Neural progenitor cell (in vitro differentiated cells): ENCODE measurements around the gene CDHR2.

Source experiments
- EZH2 ChIP-seq: fragments of 200-600 bp; sonication (generic); IDR thresholded peaks from 2 replicates; pipeline ENCODE4 v1.6.1; 2017; ENCODE audit warnings: antibody characterized with exemption, mild to moderate bottlenecking, moderate library complexity
- EZH2phosphoT487 ChIP-seq: fragments of 200-600 bp; sonication (generic); IDR thresholded peaks from 2 replicates; pipeline ENCODE4 v1.6.1; 2017; ENCODE audit warnings: antibody characterized with exemption
- TF ChIP-seq, protein P1 (sequence below): fragments of 200-600 bp; sonication (generic); IDR thresholded peaks from 2 replicates; pipeline ENCODE4 v1.5.1; 2017; ENCODE audit warnings: antibody characterized with exemption, mild to moderate bottlenecking

DNA sequence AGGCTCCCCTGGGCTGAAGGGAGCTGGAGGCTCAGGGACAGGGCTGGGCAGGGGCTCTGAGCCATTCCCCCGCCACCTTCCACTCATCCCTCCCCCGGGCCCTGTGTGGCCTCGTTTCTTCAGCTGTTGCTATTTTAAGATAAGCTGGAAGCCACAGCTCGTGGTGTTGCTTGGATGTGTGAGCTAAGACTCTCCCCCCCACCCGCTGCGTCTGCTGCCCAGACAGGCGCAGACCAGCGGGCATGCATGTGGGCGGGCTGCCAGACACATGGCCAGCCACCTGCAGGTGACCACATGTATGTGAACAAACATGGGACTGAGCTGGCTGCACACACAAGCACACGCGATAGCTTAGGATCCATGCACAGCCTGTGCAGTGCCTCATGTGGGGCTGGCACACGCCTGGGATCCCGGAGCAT lies 72.5 kb downstream of the CDHR2 start:
- TF ChIP-seq, protein P1, sequence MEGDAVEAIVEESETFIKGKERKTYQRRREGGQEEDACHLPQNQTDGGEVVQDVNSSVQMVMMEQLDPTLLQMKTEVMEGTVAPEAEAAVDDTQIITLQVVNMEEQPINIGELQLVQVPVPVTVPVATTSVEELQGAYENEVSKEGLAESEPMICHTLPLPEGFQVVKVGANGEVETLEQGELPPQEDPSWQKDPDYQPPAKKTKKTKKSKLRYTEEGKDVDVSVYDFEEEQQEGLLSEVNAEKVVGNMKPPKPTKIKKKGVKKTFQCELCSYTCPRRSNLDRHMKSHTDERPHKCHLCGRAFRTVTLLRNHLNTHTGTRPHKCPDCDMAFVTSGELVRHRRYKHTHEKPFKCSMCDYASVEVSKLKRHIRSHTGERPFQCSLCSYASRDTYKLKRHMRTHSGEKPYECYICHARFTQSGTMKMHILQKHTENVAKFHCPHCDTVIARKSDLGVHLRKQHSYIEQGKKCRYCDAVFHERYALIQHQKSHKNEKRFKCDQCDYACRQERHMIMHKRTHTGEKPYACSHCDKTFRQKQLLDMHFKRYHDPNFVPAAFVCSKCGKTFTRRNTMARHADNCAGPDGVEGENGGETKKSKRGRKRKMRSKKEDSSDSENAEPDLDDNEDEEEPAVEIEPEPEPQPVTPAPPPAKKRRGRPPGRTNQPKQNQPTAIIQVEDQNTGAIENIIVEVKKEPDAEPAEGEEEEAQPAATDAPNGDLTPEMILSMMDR: no peak
- TF ChIP-seq EZH2: no peak
- no peak for TF ChIP-seq EZH2phosphoT487
